ENCODE results near the gene TRIM63. TPM values are rescaled to one million over a fixed set of nuclear protein-coding genes. Genes with fewer than 3 reads are reported as not detected.

Gene TRIM63
- total RNA-seq, 4 donors from 2014 or later: 0.39 to 1.5 TPM; not detected in 2

- intact Hi-C loops (cut with DNase I): no loop called here
- no peaks in the 10 kb centered on the region for H3K9me3 ChIP-seq
- TF ChIP-seq POLR2A (IDR thresholded peaks at IDR 0.05) (no peak), CTCF (IDR thresholded peaks at IDR 0.05) (no peak)
- H3K4me3 ChIP-seq (replicated peaks in 1 of 3): peak within 1 kb of the TSS; percentile 19 to 62 (median 23)
- H3K27ac ChIP-seq: peak within 1 kb of the TSS in 1 of 3 donors; percentile 77
- peak; percentile 59 to 69 for DNase-seq
- H3K4me1 ChIP-seq: peaks cover 15 to 44% of the 10 kb centered on the region in 2 donors
- no peaks in the 10 kb centered on the region for H3K27me3 ChIP-seq
- WGBS, 2 donors: 0% methylated on average over 1 to 3 of the region's 62 CpGs
- peaks cover 0 to 6% of the 10 kb centered on the region in 2 donors for H3K36me3 ChIP-seq
Measured at GRCh38 chr1:26045722-26046245, 21.6 kb downstream of the TRIM63 start, which contains the start of gene SLC30A2. TSS of gene SLC30A2 (minus strand) at chr1:26046118. CDS start at chr1:26045896, 222 bp downstream.

- Histone ChIP-seq H3K36me3 (peaks cover 0 to 6% of the 10 kb centered on the region in 2 donors), H3K27me3 (no peaks in the 10 kb centered on the region), H3K4me3 (replicated peaks in 1 of 3) (peak overlapping the region in 2 of 3 donors; percentile 23 to 62), H3K27ac (peak overlapping the region in 1 of 3 donors; percentile 77), H3K4me1 (peaks cover 15 to 42% of the 10 kb centered on the region in 2 donors), H3K9me3 (no peaks in the 10 kb centered on the region)
- TF ChIP-seq POLR2A (IDR thresholded peaks at IDR 0.05) (peak in 1 of 2 donors; percentile 15), CTCF (IDR thresholded peaks at IDR 0.05) (no peak)
- intact Hi-C loops (cut with DNase I): no loop called here
- WGBS, 2 donors: 36 to 39% methylated on average over 19 to 23 of the region's 29 CpGs
- peak; percentile 83 to 86 for DNase-seq
Measured at GRCh38 chr1:26044971-26045721, 22.3 kb downstream of the TRIM63 start.

DNA sequence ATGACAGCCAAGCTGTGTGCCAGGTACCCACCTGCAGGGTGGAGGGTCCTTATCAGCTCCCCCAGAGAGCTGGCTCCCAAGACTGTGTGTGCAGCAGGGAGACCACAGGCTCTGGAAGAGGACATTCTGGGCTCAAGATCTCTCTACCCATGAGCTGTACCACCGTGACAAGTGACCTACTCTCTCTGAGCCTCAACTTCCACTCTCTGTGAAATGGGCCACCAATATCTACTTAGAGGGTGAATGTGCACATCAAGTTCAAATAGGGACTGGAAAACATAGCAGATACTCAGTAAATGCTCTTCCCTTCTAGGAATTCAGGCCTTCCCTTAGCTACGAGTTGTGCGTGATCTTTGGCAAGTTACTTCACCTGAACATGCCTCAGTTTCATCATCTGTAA is 23.0 kb downstream of the TRIM63 start:
- Histone ChIP-seq H3K27ac (peak overlapping the region in 1 of 3 donors; percentile 77), H3K36me3 (peaks cover 0 to 6% of the 10 kb centered on the region in 2 donors), H3K27me3 (no peaks in the 10 kb centered on the region), H3K9me3 (no peaks in the 10 kb centered on the region), H3K4me3 (replicated peaks in 1 of 3) (no peak overlapping the region), H3K4me1 (peaks cover 15 to 35% of the 10 kb centered on the region in 2 donors)
- TF ChIP-seq CTCF (IDR thresholded peaks at IDR 0.05) (no peak), POLR2A (IDR thresholded peaks at IDR 0.05) (no peak)
- intact Hi-C loops (cut with DNase I): no loop called here
- DNase-seq: no peak
- 95 to 98% methylated on average over 2 to 3 of the region's 3 CpGs for WGBS, 2 donors

- Histone ChIP-seq H3K27ac (no peak overlapping the region), H3K36me3 (peaks cover 0 to 6% of the 10 kb centered on the region in 2 donors), H3K27me3 (no peaks in the 10 kb centered on the region), H3K9me3 (no peaks in the 10 kb centered on the region), H3K4me1 (peaks cover 15 to 31% of the 10 kb centered on the region in 2 donors), H3K4me3 (replicated peaks in 1 of 3) (no peak overlapping the region)
- WGBS, 2 donors: 89 to 92% methylated on average over 2 of the region's 2 CpGs
- intact Hi-C loops (cut with DNase I): no loop called here
- no peak for DNase-seq
- TF ChIP-seq POLR2A (IDR thresholded peaks at IDR 0.05) (no peak), CTCF (IDR thresholded peaks at IDR 0.05) (no peak)
Measured at GRCh38 chr1:26043765-26044164, 23.7 kb downstream of the TRIM63 start.

DNA sequence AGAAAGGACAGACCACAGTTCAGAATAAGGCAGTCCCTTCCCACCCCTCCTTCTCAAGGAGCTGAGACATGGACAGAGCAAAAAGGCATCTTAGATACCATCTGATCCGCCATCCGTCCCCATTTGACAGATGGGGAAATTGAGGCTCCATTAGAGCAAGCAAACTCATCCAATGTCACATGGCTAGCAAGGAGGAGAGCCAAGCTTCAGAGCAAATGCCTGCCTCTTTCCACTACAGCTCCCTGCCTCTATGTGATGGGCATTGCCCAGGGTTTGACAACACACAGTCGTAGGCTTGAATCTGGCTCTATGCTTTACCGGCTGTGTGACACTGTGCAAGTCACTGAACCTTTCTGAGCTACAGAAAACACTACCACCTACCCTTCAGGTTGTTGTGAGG is 25.5 kb downstream of the TRIM63 start:
- no peak for DNase-seq
- H3K9me3 ChIP-seq: no peaks in the 10 kb centered on the region
- H3K4me1 ChIP-seq: peaks cover 15 to 28% of the 10 kb centered on the region in 2 donors
- no peaks in the 10 kb centered on the region for H3K27me3 ChIP-seq
- TF ChIP-seq POLR2A (IDR thresholded peaks at IDR 0.05) (no peak), CTCF (IDR thresholded peaks at IDR 0.05) (no peak)
- H3K4me3 ChIP-seq (replicated peaks in 1 of 3): no peak overlapping the region
- H3K36me3 ChIP-seq: peaks cover 0 to 6% of the 10 kb centered on the region in 2 donors
- intact Hi-C loops (cut with DNase I): no loop called here
- WGBS, 2 donors: 77 to 82% methylated on average over 4 of the region's 4 CpGs
- H3K27ac ChIP-seq: no peak overlapping the region
